Stomach smooth muscle (tissue), 2 donors: Measurements from ENCODE around the gene GADD45GIP1.

Experiments used
- H3K27ac ChIP-seq: one replicate; pipeline ENCODE4 v1.7.0; 2013; ENCODE audit warnings: mild to moderate bottlenecking, low read length, inconsistent platforms
- H3K27me3 ChIP-seq, 2 donors: one replicate each; pipeline ENCODE4 v1.7.0; 2013; ENCODE audit warnings: low read length in 2 of 2; ENCODE audit not compliant: insufficient read depth in 2 of 2, control insufficient read depth in 1 of 2
- H3K36me3 ChIP-seq, 2 donors: one replicate each; pipeline ENCODE4 v1.7.0; 2013; ENCODE audit warnings: low read length in 2 of 2; ENCODE audit not compliant: control insufficient read depth in 2 of 2, insufficient read depth in 2 of 2
- H3K4me1 ChIP-seq: one replicate; pipeline ENCODE4 v1.7.0; 2013; ENCODE audit warnings: low read length; ENCODE audit not compliant: control insufficient read depth, insufficient read depth
- H3K4me3 ChIP-seq, 2 donors: one replicate each; pipeline ENCODE4 v1.7.0; 2013; ENCODE audit warnings: low read length in 2 of 2
- H3K9ac ChIP-seq, 2 donors: one replicate each; pipeline ENCODE4 v1.7.0; 2013; ENCODE audit warnings: low read length in 2 of 2, mild to moderate bottlenecking in 1 of 2
- H3K9me3 ChIP-seq, 2 donors: one replicate each; pipeline ENCODE4 v1.7.0; 2013; ENCODE audit warnings: low read length in 2 of 2; ENCODE audit not compliant: control insufficient read depth in 2 of 2
- donor health status: healthy.
- donor health status: Pancreatic carcinoma.

GADD45GIP1 gene

DNA sequence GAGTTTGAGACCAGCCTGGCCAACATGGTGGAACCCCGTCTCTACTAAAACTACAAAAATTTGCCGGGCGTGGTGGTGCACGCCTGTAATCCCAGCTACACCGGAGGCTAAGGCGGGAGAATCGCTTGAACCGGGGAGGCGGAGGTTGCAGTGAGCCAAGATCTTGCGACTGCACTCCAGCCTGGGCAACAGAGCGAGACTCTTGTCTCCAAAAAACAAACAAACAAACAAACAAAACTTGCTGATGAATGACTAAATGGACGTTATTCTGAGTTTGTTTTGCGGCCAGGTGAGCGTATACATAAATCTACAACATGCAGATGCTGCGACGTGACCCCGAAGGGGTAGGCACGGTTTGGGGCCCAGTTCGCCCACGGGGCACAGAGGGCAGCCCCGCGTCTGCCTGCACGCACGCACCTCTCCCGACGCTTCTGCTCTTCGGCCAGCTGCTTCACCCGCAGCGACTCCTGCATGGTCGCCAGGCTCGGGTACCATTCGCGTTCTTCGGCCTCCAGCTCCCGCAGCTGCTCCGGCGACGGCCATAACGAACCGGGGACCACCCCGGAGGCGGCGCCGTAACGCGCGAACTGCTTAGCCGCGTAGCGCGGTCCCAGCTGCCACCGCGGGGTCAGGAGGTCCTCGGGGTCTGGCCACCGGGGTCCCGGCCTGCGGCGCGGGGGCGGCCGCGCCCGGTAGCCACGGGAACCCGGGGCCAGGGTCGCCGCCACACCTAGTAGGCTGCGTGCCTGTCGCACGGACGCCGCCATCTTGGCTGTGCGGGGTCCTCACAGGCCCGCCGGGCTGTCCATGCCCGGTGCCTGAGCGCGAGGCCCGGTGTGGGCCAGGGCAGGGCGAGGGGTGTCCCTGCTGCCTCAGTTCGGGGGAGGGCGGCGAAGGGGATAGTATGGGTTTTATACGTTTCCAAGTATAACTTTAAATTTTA is at the start of gene GADD45GIP1:
TSS of gene GADD45GIP1 (minus strand) at position 778 of the 943 bp plus-strand sequence. CDS start at position 767, 11 bp downstream.
- Histone ChIP-seq H3K27me3 (no peaks in the 10 kb centered on the region), H3K27ac (peak within 1 kb of the TSS; percentile 76), H3K4me3 (peak within 1 kb of the TSS; percentile 93 to 95), H3K9me3 (no peaks in the 10 kb centered on the region), H3K9ac (peak within 1 kb of the TSS; percentile 81 to 95), H3K4me1 (peaks cover 28% of the 10 kb centered on the region), H3K36me3 (peaks cover 11 to 12% of the 10 kb centered on the region in 2 donors)

DNA sequence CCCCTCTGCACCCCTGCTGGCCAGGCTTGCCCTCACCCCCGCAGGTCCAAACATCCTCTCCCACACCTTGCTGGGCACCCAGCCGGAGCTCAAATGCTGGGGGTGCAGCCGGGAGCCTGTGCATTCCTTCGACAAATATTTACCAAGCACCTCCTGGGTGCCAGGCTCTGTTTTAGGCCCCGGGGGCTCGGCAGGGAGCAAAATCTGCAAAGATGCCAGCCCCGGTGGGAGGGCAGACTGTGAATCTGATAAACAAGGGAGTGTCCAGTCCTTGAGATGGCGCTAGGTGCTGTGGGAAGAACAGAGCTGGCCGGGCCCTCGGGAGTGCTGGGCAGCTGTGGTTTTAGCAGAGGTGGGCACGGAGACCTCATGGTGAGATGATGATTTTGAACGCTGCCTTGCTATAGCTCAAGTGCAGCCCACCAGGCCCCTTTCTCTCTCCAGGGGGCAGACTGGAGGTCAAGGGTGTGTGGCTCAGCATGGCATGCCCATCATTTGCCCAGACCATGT is 48.9 kb upstream of the GADD45GIP1 start:
- H3K4me3 ChIP-seq, result peak overlapping the region; percentile 40

DNA sequence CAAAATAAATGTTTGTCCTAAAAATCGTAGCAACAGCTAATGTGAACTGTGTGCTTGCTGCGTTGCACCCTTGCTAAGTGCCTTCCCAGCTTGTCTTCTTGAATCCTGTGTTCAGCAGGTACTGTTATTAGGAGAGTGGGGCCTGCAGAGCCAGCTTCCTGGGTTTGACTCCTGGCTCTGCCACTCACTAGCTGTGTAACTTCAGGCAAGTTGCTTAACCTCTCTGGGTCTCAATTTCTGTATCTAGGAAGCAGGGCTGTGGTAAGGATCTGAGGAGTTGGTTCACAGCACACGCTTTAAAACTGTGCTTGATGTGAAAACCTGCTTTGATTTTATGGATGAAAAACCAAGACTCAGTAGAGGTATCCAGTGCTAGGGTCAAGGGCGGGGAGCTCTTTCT is 48.2 kb upstream of the GADD45GIP1 start:
- peak overlapping the region; percentile 93 for H3K27ac ChIP-seq

More for the DNA sequence above, 48.9 kb upstream of the GADD45GIP1 start:
- Histone ChIP-seq H3K27ac (peak overlapping the region; percentile 93), H3K4me1 (peaks cover 97% of the 10 kb centered on the region), H3K9me3 (no peaks in the 10 kb centered on the region), H3K9ac (peak overlapping the region in 1 of 2 donors; percentile 42), H3K36me3 (peaks cover 0 to 2% of the 10 kb centered on the region in 2 donors), H3K27me3 (no peaks in the 10 kb centered on the region)

DNA sequence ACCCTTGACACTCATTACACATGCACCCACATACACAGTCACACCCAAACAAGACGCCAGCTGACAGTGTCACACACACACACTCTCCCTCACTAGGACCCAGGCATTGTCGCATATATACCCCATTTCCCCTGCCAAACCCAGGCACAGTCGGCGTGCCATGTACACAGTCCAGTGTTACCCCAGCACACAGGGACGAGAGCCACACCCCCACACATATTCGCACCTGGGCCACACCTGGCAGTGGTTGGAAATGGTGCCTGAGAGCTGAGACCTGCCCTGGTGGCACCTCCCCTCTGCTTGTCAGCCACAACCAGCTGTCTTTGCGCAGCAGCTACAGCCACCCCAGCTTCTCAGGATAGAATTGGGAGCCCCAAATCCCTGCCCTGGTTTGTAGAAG is 47.2 kb upstream of the GADD45GIP1 start:
- no peak overlapping the region for H3K9ac ChIP-seq

More for the DNA sequence above, 48.2 kb upstream of the GADD45GIP1 start:
- Histone ChIP-seq H3K27me3 (no peaks in the 10 kb centered on the region), H3K4me3 (peak overlapping the region in 1 of 2 donors; percentile 40), H3K4me1 (peaks cover 97% of the 10 kb centered on the region), H3K9me3 (no peaks in the 10 kb centered on the region), H3K9ac (no peak overlapping the region), H3K36me3 (peaks cover 0 to 2% of the 10 kb centered on the region in 2 donors)

DNA sequence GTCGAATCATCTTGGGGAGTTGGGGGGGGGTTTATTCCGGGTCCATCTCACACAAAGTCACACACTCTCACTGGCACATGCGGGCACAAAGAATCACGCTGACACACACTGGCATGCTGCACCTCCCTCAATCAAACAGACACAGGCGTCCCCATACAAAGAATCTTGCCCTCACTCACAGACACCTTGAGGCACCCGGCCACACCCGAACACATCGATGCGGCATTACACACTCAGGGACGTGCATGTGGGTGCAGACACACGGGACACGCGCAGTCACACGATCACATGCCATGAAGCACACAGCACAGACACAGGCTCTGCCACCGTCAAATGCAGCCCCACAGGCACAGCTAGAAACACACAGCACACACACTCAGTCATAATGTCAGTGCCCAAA is 46.1 kb upstream of the GADD45GIP1 start:
- H3K4me1 ChIP-seq, result peaks cover 93% of the 10 kb centered on the region
- H3K4me3 ChIP-seq, result peak overlapping the region; percentile 31 to 69
- H3K9ac ChIP-seq, result peak overlapping the region; percentile 62 to 74
- peaks cover 0 to 10% of the 10 kb centered on the region in 2 donors for H3K36me3 ChIP-seq
- no peaks in the 10 kb centered on the region for H3K9me3 ChIP-seq
- H3K27me3 ChIP-seq, result no peaks in the 10 kb centered on the region
- H3K27ac ChIP-seq, result peak overlapping the region; percentile 95

More for the DNA sequence above, 47.2 kb upstream of the GADD45GIP1 start:
- Histone ChIP-seq H3K4me3 (peak overlapping the region in 1 of 2 donors; percentile 3), H3K36me3 (peaks cover 0 to 6% of the 10 kb centered on the region in 2 donors), H3K27ac (peak overlapping the region; percentile 95), H3K9me3 (no peaks in the 10 kb centered on the region), H3K27me3 (no peaks in the 10 kb centered on the region), H3K4me1 (peaks cover 97% of the 10 kb centered on the region)

DNA sequence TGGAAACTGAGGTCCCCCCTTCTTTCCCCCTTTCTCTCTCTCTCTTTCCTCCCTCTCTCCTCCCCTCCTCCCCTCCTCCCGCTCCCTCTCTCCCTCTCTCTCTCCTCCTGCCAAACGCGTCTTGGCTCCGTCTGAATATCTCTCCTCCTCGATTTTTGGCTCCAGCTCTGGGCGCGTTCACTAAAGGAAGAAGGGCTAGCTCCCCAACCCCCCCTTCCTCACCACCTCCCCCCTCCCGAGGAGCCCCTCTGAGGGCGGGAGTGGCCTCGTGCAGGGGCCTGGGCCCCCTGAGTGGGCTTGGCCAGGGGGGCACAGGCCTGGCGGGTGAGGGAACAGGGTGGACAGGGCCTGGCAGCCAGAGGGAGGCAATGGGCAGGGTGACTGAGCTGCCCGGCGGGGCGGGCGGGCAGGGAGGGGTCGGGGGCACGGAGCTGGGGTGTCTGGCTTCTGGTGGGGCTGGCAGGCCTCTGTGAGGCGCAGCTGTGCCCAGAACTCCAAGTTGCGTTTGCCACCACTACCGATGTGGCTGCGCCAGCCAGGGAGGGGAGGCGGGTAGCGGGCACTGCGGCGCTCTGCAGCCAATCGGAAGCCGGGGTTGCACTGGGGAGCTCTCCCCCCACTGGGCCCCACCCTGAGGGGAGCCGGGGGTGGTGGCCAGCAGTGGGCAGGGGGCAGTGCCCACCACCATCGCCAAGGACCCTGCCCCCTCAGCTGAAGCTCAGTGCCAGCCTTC is 45.3 kb upstream of the GADD45GIP1 start:
- H3K27ac ChIP-seq, result peak overlapping the region; percentile 95
- peak overlapping the region; percentile 47 to 69 for H3K4me3 ChIP-seq
- no peaks in the 10 kb centered on the region for H3K27me3 ChIP-seq
- H3K36me3 ChIP-seq, result peaks cover 0 to 10% of the 10 kb centered on the region in 2 donors
- peak overlapping the region; percentile 62 to 74 for H3K9ac ChIP-seq
- peaks cover 94% of the 10 kb centered on the region for H3K4me1 ChIP-seq
- H3K9me3 ChIP-seq, result no peaks in the 10 kb centered on the region

DNA sequence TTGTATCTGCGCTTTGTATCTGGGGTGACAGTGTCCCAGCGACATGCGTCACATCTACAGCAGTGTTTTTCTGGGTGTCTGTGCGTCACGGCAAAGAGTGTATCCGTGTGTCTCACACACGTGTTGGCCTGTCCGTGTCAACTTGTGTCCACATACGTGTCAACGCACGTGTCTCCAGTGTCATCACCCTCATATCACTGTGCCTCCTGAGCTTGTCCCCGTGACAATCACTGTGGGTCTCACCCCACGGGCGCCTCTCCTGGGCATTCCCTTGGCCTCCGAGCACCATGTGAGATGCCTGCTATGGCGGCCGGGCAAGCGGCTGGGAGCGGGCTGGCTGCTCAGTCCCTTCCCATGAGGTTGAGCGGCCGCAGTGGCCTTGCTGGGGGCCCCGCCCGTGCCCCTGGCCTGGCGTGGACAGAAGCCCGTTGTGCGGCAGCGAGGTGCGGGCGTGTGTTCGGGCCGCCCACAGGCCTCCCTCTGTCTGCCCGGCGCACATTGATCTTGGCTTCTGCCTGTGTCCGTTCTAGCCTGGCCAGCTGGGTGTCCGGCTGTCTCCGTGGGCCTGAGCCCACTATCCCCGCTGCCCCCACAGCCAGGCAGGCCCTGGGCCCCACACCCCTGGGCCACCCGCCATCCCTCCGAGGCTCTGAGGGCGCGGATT is 44.6 kb upstream of the GADD45GIP1 start:
- H3K4me1 ChIP-seq, result peaks cover 94% of the 10 kb centered on the region
- H3K4me3 ChIP-seq, result peak overlapping the region; percentile 55 to 67

DNA sequence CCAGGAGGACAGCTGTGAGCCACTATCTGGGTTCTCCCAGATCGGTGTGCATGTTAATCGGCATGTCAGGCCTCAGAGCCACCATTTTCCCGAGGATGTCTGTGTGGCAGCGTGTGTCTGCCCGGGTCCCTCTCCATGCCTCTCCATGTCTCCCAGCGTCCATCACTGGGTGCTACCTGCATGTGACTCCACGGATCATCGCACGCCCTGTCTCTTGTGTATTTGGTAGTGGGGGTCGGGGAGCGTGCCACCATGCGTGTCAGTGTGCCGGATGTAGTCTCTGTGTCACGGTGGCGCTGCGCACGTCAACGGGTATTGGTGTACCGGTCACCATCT is 44.1 kb upstream of the GADD45GIP1 start:
- no peaks in the 10 kb centered on the region for H3K27me3 ChIP-seq
- peaks cover 0 to 10% of the 10 kb centered on the region in 2 donors for H3K36me3 ChIP-seq
- H3K9ac ChIP-seq, result peak overlapping the region; percentile 62 to 66
- peak overlapping the region; percentile 95 for H3K27ac ChIP-seq
- H3K4me1 ChIP-seq, result peaks cover 91% of the 10 kb centered on the region
- H3K4me3 ChIP-seq, result peak overlapping the region; percentile 55 to 67
- no peaks in the 10 kb centered on the region for H3K9me3 ChIP-seq

More for the DNA sequence above, 44.6 kb upstream of the GADD45GIP1 start:
- Histone ChIP-seq H3K9ac (peak overlapping the region; percentile 62 to 66), H3K27ac (peak overlapping the region; percentile 95), H3K36me3 (peaks cover 0 to 10% of the 10 kb centered on the region in 2 donors), H3K27me3 (no peaks in the 10 kb centered on the region), H3K9me3 (no peaks in the 10 kb centered on the region)

DNA sequence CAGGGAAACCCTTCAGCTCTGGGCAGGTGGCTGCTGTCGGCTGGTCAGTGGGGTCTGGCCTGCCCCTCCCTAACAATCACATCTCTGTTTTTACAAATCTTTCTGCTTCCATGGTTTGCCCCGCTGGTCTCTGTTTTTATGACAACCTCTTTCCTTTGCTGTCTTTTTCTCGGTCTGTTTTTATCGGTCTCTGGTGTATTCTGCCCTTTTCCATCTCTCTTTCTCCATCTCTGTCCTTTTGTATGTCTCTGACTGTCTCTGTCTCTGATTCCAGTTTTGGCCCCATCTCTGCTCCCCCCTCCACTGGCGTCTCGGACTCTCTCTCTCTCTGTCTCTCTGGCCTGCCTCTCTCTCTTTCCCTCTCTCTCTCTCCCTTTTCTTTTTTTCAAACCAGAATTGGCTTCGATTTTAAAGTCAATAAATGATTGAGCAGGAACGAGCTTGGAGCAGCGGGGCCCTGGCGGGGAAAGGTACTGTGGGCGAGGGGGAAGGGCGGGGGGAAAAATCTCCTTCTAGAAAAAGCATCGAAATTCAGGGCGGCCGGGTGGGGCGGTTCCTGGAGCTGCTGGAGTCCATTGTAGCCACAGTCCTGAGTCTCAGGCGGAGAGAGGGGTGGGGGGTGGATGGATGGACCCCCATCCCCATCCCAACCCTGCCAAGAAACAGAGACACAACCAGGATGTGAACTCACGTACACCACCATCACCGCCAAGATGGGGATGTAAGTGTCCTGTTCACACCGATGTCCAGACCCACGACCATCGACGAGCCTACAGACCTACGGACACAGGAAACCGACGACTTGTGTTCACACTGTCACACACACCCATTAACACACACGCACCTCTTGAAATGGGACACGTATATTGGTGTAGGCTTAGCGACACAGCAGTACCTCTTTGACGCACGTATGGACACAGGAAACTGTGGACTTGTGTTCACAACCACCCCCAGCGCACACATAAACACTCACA is 41.2 kb upstream of the GADD45GIP1 start:
- Histone ChIP-seq H3K4me1 (peaks cover 71% of the 10 kb centered on the region), H3K27ac (peak overlapping the region; percentile 95), H3K36me3 (peaks cover 0 to 10% of the 10 kb centered on the region in 2 donors), H3K9ac (peak overlapping the region; percentile 36 to 72), H3K9me3 (no peaks in the 10 kb centered on the region), H3K27me3 (no peaks in the 10 kb centered on the region), H3K4me3 (peak overlapping the region; percentile 87 to 90)
